ENCODE data around the gene ELMO3. TPM values are rescaled to one million over a fixed set of nuclear protein-coding genes. Genes with fewer than 3 reads are reported as not detected.

Gene ELMO3
- polyA plus RNA-seq, 1 donor from 2014 or later = 2.2 TPM

- Histone ChIP-seq H3K27me3 (ENCODE audit: insufficient read depth, low read depth, low read length) (no peaks in the 10 kb centered on the region), H3K4me2 (ENCODE audit: low read length) (no peak overlapping the region), H3K79me2 (replicated peaks; ENCODE audit: insufficient read depth, low read length) (peaks cover 24% of the 10 kb centered on the region), H3F3A (ENCODE audit: insufficient read depth, low read length, poor library complexity, severe bottlenecking) (no peaks in the 10 kb centered on the region), H3K9ac (ENCODE audit: low read length) (peak overlapping the region; percentile 94), H3K36me3 (ENCODE audit: insufficient read depth, low read length) (no peaks in the 10 kb centered on the region), H2AFZ (ENCODE audit: low read depth, low read length) (no peak overlapping the region), H3K27ac (ENCODE audit: low read length) (peak overlapping the region; percentile 93), H3K9me3 (ENCODE audit: low read length) (no peaks in the 10 kb centered on the region), H3K9me2 (ENCODE audit: insufficient read depth, low read length) (no peaks in the 10 kb centered on the region), H4K20me1 (ENCODE audit: insufficient read depth) (no peaks in the 10 kb centered on the region), H3K4me3 (ENCODE audit: low read length) (peak overlapping the region; percentile 91)
- TF ChIP-seq POLR2AphosphoS5 (IDR thresholded peaks at IDR 0.05) = no peak
- TF ChIP-seq EZH2 (IDR thresholded peaks at IDR 0.05; ENCODE audit: borderline replicate concordance, insufficient read depth, low read length, poor library complexity, severe bottlenecking) = no peak
- TF ChIP-seq SMC3 (conservative IDR thresholded peaks at IDR 0.05; ENCODE audit: poor library complexity) = peak; percentile 78
- TF ChIP-seq RAD21 (conservative IDR thresholded peaks at IDR 0.05) = peak; percentile 56
- TF ChIP-seq TAF1 (IDR thresholded peaks at IDR 0.05; ENCODE audit: low read depth) = no peak
- peak; percentile 72 for TF ChIP-seq CTCF (IDR thresholded peaks at IDR 0.05; ENCODE audit: poor library complexity, severe bottlenecking)
- TF ChIP-seq MXI1 (conservative IDR thresholded peaks at IDR 0.05; ENCODE audit: poor library complexity, severe bottlenecking) = no peak
- TF ChIP-seq, protein P1, sequence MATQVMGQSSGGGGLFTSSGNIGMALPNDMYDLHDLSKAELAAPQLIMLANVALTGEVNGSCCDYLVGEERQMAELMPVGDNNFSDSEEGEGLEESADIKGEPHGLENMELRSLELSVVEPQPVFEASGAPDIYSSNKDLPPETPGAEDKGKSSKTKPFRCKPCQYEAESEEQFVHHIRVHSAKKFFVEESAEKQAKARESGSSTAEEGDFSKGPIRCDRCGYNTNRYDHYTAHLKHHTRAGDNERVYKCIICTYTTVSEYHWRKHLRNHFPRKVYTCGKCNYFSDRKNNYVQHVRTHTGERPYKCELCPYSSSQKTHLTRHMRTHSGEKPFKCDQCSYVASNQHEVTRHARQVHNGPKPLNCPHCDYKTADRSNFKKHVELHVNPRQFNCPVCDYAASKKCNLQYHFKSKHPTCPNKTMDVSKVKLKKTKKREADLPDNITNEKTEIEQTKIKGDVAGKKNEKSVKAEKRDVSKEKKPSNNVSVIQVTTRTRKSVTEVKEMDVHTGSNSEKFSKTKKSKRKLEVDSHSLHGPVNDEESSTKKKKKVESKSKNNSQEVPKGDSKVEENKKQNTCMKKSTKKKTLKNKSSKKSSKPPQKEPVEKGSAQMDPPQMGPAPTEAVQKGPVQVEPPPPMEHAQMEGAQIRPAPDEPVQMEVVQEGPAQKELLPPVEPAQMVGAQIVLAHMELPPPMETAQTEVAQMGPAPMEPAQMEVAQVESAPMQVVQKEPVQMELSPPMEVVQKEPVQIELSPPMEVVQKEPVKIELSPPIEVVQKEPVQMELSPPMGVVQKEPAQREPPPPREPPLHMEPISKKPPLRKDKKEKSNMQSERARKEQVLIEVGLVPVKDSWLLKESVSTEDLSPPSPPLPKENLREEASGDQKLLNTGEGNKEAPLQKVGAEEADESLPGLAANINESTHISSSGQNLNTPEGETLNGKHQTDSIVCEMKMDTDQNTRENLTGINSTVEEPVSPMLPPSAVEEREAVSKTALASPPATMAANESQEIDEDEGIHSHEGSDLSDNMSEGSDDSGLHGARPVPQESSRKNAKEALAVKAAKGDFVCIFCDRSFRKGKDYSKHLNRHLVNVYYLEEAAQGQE (IDR thresholded peaks at IDR 0.05; ENCODE audit: borderline replicate concordance) = no peak
Observed at GRCh38 chr16:67184995-67185650, 13.8 kb upstream of the ELMO3 start.

- Histone ChIP-seq H3K27ac (ENCODE audit: low read length) (no peak overlapping the region), H3K27me3 (ENCODE audit: insufficient read depth, low read depth, low read length) (no peaks in the 10 kb centered on the region), H3K9me3 (ENCODE audit: low read length) (no peaks in the 10 kb centered on the region), H3K79me2 (replicated peaks; ENCODE audit: insufficient read depth, low read length) (peaks cover 24% of the 10 kb centered on the region), H3K36me3 (ENCODE audit: insufficient read depth, low read length) (no peaks in the 10 kb centered on the region), H4K20me1 (ENCODE audit: insufficient read depth) (no peaks in the 10 kb centered on the region), H3F3A (ENCODE audit: insufficient read depth, low read length, poor library complexity, severe bottlenecking) (no peaks in the 10 kb centered on the region), H3K4me3 (ENCODE audit: low read length) (no peak overlapping the region), H3K9me2 (ENCODE audit: insufficient read depth, low read length) (no peaks in the 10 kb centered on the region), H2AFZ (ENCODE audit: low read depth, low read length) (no peak overlapping the region), H3K4me2 (ENCODE audit: low read length) (no peak overlapping the region), H3K9ac (ENCODE audit: low read length) (no peak overlapping the region)
- TF ChIP-seq EZH2 (IDR thresholded peaks at IDR 0.05; ENCODE audit: borderline replicate concordance, insufficient read depth, low read length, poor library complexity, severe bottlenecking) (no peak), CTCF (IDR thresholded peaks at IDR 0.05; ENCODE audit: poor library complexity, severe bottlenecking) (peak; percentile 4), RAD21 (conservative IDR thresholded peaks at IDR 0.05) (no peak), TAF1 (IDR thresholded peaks at IDR 0.05; ENCODE audit: low read depth) (no peak), SMC3 (conservative IDR thresholded peaks at IDR 0.05; ENCODE audit: poor library complexity) (peak; percentile 8), MXI1 (conservative IDR thresholded peaks at IDR 0.05; ENCODE audit: poor library complexity, severe bottlenecking) (no peak), POLR2AphosphoS5 (IDR thresholded peaks at IDR 0.05) (no peak)
- TF ChIP-seq, protein P1 (IDR thresholded peaks at IDR 0.05; ENCODE audit: borderline replicate concordance) = no peak
Observed at GRCh38 chr16:67185651-67186134, 13.2 kb upstream of the ELMO3 start.

Measured in neural cell (in vitro differentiated cells).